22Rv1 (cell line): ENCODE results near the gene UXS1.

Experiments used
- H3K27ac ChIP-seq: fragments of 450-650 bp; 2 replicates; pipeline ENCODE4 v1.5.1; 2017
- ZFX ChIP-seq: fragments of 450-650 bp; IDR thresholded peaks from 2 replicates; pipeline ENCODE4 v1.6.1; 2017; ENCODE audit warnings: antibody characterized with exemption, borderline replicate concordance
- TF ChIP-seq, protein P1 (sequence below): fragments of 450-650 bp; IDR thresholded peaks from 2 replicates; pipeline ENCODE4 v1.5.1; 2017; ENCODE audit warnings: mild to moderate bottlenecking

UXS1 gene

DNA sequence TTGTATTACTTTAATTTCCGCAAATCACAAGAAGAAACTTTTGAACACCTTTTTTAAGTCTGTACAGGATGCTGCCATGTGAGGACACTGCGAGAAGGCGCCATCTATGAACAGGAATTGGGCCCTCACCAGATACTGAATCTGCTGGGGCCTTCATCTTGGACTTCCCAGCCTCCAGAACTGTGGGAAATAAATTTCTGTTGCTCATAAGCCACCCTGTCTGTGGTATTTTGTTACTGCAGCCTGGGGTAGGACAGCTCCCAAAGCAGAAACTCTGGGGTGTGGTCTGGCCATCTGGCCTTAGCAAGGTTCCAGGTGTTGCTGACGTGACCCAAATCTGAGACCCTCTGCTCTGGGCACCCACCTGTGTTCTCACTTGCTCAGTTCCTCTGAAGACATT is 16.5 kb downstream of the UXS1 start:
- TF ChIP-seq ZFX, result no peak
- TF ChIP-seq, protein P1, sequence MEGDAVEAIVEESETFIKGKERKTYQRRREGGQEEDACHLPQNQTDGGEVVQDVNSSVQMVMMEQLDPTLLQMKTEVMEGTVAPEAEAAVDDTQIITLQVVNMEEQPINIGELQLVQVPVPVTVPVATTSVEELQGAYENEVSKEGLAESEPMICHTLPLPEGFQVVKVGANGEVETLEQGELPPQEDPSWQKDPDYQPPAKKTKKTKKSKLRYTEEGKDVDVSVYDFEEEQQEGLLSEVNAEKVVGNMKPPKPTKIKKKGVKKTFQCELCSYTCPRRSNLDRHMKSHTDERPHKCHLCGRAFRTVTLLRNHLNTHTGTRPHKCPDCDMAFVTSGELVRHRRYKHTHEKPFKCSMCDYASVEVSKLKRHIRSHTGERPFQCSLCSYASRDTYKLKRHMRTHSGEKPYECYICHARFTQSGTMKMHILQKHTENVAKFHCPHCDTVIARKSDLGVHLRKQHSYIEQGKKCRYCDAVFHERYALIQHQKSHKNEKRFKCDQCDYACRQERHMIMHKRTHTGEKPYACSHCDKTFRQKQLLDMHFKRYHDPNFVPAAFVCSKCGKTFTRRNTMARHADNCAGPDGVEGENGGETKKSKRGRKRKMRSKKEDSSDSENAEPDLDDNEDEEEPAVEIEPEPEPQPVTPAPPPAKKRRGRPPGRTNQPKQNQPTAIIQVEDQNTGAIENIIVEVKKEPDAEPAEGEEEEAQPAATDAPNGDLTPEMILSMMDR, result no peak
- H3K27ac ChIP-seq, result no peak overlapping the region

DNA sequence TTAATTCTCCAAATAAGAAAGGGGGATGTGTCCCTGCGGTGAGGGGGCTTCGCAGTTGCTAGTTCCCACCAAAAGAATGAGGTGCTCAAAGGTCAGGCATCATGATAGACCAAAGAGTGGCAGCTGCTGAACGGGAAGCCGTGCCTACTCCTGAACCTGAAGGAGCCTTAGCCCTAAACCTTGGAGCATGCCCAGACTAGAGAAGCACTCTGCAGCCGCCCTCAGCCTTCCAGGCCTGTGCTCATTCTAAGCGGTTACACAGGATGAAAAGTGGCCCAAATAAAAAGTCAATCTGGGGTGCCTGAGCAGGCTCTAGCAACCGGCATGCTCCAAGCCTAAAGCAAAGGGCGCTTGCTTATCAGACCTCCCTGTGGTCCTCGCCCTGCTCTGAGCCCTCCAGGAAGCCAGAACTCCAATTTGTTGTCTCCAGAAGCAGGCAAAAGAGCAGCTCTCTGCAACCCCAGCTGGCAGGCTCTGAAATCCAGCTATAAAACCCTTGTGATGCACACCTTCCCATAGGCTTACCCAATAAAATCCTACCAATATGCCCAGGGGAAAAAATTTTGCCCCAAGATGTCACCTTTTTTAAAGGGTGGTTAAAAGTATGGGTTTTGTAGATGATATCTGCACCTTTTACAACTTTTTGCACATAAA is 17.5 kb downstream of the UXS1 start:
- TF ChIP-seq, protein P1, result no peak
- no peak for TF ChIP-seq ZFX
- H3K27ac ChIP-seq, result no peak overlapping the region

DNA sequence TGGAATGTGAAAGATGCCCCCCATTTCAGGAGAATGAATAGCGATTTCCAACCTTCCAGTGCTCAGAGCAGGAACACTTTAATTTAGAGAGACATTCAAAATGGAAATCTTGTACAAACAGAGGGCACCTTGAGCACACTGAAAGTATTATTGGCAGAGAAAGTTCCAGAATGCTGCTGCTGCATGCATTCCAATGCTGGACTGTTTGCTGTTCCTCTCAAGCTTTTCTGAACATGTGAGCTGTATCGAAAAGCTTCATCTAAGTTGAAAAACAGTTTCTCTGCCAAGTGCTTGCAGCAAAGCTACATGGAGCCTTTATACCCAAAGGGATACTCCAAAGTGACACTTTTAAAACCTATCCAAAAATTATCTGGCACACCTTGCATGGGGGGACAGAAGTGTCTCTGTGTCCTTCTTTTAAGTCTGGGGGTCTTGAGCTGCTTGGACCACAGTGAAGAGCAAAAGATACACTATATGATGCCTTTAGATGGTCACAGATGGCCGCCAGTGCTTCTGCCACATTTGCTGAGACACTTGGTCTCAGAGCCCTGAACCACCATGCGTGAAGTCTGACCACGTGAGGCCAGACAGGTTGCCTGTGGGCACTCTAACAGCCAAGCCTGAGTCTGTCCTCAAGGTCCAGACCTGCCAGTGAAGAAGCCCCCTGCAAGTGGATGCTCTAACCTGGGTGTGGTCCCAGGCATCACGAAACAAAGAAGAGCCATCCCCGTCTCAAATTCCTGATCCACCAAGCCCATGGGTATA is 18.8 kb downstream of the UXS1 start:
- TF ChIP-seq ZFX, result no peak
- TF ChIP-seq, protein P1, result no peak
- H3K27ac ChIP-seq, result no peak overlapping the region

DNA sequence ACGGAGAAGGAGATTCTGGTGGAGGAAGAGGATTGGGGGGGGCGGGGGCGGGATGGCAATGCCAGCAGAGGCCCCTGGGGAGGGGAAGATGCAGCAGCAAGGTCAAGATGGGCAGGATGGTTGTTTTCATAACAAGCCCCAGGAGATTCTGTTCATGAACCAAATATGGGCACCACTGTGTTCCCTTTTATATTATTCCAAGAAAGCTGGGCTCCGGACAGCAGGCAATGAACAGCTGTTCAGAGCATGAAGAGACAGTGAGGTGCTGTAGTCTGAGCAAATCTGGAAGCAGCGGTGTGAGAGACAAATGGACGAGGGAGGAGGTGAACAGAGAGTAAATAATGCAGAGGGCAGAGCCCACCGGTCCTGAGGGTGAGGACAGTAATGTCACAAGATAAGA is 20.0 kb downstream of the UXS1 start:
- TF ChIP-seq ZFX, result no peak
- TF ChIP-seq, protein P1, result no peak
- H3K27ac ChIP-seq, result no peak overlapping the region

DNA sequence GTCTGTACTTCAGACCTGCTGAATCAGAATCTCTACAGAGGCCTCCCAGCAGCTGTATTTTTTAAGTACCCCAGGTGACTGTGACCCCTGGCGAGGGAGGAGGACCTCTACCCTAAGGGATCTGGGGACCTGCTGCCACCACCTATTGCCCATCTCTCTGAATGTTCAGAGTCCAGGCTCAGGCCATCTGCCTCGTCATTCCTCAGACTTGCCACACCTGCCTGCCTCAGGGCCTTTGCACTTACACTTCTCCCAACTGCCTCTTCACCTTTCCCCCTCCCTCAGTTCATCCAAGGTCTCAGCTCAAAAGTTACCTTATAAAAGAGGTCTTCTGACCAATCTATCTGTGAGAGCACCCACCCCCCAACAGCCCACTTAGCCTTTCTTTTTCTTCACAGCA is 21.5 kb downstream of the UXS1 start:
- H3K27ac ChIP-seq, result no peak overlapping the region
- TF ChIP-seq ZFX, result no peak
- TF ChIP-seq, protein P1, result no peak

DNA sequence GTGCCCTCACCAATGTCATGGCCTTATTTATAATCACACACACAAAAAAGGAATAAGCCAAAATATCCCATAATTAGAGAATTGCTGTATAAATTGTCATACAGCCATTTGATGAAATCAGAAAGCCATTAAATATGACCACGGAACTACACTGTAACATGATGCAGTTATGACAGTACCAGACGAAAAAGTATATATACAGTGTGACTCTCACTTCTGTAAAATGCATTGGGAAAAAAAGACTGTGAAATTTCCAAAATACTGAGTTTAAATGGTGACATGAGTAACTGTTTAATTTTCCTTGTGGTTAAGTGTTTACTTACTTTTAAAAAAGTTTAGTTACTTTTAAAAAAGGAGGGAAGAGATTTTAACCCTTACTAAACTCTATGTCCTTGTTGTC is 25.4 kb downstream of the UXS1 start:
- TF ChIP-seq, protein P1, result no peak
- no peak for TF ChIP-seq ZFX
- no peak overlapping the region for H3K27ac ChIP-seq

DNA sequence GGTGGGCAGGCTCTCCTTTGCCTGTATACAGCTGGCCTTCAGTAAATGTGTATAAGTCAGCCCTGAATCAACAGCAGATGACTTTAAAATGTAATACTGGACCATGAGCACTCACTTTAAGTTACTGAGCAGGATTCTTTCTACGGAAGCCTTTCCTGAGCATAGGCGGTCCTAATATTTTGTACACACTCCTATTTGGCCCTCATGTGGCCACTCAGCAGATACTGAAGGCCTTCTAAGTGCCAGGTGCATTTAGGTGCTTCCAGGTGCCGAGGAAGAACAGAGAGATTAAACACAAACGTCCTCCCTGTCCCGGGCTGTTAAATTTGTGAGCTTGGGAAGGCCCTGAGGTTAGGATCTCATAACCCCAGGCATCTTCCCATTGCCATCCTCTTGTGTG is 27.0 kb downstream of the UXS1 start:
- H3K27ac ChIP-seq, result no peak overlapping the region
- no peak for TF ChIP-seq ZFX
- TF ChIP-seq, protein P1, result no peak
